ENCODE measurements around the gene MEIKIN.
"Not testable (repeated sequence)": the region's sequence is repeated elsewhere in the genome, so short reads cannot be mapped to it uniquely, and the experiment has no call there.

MEIKIN gene

GRCh38 chr5:131883984-131884383, 61.5 kb downstream of the MEIKIN start:
- no peak overlapping the region for H3K4me2 ChIP-seq
- no peaks in the 10 kb centered on the region for H3K4me1 ChIP-seq
- no peaks in the 10 kb centered on the region for H3K36me3 ChIP-seq
- no peak for TF ChIP-seq Cebpa-rat (IDR thresholded peaks at IDR 0.05)
- H3K27me3 ChIP-seq: no peaks in the 10 kb centered on the region
- H3K9me3 ChIP-seq (replicated peaks in 1 of 11): no peaks in the 10 kb centered on the region; a peak in 1 of 22 replicates
- H3K27ac ChIP-seq: no peak overlapping the region
- H4K20me1 ChIP-seq: no peaks in the 10 kb centered on the region
- H3K9ac ChIP-seq: no peak overlapping the region
- H3K4me3 ChIP-seq: no peak overlapping the region

- Histone ChIP-seq H3K27ac (no peak overlapping the region), H3K4me2 (no peak overlapping the region), H3K36me3 (no peaks in the 10 kb centered on the region), H3K4me3 (no peak overlapping the region), H3K9me3 (replicated peaks in 1 of 11) (peaks cover 0 to 5% (median 2%) of the 10 kb centered on the region in 11 experiments; a peak in 4 of 22 replicates), H4K20me1 (no peaks in the 10 kb centered on the region), H3K4me1 (peaks cover 0 to 9% (median 6%) of the 10 kb centered on the region in 10 experiments; a peak in 10 of 20 replicates), H3K27me3 (no peaks in the 10 kb centered on the region), H3K9ac (no peak overlapping the region)
- no peak for TF ChIP-seq Cebpa-rat (IDR thresholded peaks at IDR 0.05)
Observed at GRCh38 chr5:131879705-131880104, 65.8 kb downstream of the MEIKIN start.

- no peak for TF ChIP-seq Cebpa-rat (IDR thresholded peaks at IDR 0.05)
- H3K9ac ChIP-seq: no peak overlapping the region
- H3K4me2 ChIP-seq: peak overlapping the region in 7 of 11 experiments; percentile 3 to 69 (median 38); a peak in 9 of 22 replicates
- H3K27ac ChIP-seq: no peak overlapping the region
- no peaks in the 10 kb centered on the region for H3K36me3 ChIP-seq
- no peaks in the 10 kb centered on the region for H3K27me3 ChIP-seq
- H3K9me3 ChIP-seq (replicated peaks in 1 of 11): peaks cover 0 to 5% (median 2%) of the 10 kb centered on the region in 11 experiments; a peak in 4 of 22 replicates
- H3K4me1 ChIP-seq: peaks cover 0 to 9% (median 6%) of the 10 kb centered on the region in 10 experiments; a peak in 10 of 20 replicates
- H4K20me1 ChIP-seq: no peaks in the 10 kb centered on the region
- H3K4me3 ChIP-seq: no peak overlapping the region
Observed at GRCh38 chr5:131877873-131878272, 67.6 kb downstream of the MEIKIN start.

GRCh38 chr5:131871251-131871650, 74.2 kb downstream of the MEIKIN start:
- H3K9me3 ChIP-seq (replicated peaks in 1 of 11): peaks cover 35 to 46% (median 39%) of the 10 kb centered on the region in 11 experiments
- not testable (repeated sequence) for H3K27ac ChIP-seq, H3K9ac ChIP-seq, H3K4me3 ChIP-seq, H3K36me3 ChIP-seq, H3K4me1 ChIP-seq, H4K20me1 ChIP-seq, H3K27me3 ChIP-seq, H3K4me2 ChIP-seq

- Histone ChIP-seq H3K36me3 (no peaks in the 10 kb centered on the region), H4K20me1 (no peaks in the 10 kb centered on the region), H3K27ac (no peak overlapping the region), H3K27me3 (no peaks in the 10 kb centered on the region), H3K9me3 (replicated peaks in 1 of 11) (peaks cover 70 to 82% (median 75%) of the 10 kb centered on the region in 11 experiments), H3K4me3 (no peak overlapping the region), H3K9ac (no peak overlapping the region), H3K4me2 (no peak overlapping the region), H3K4me1 (no peaks in the 10 kb centered on the region)
- no peak for TF ChIP-seq Cebpa-rat (IDR thresholded peaks at IDR 0.05)
Observed at GRCh38 chr5:131867524-131867923, 77.9 kb downstream of the MEIKIN start.

- TF ChIP-seq Cebpa-rat (IDR thresholded peaks at IDR 0.05): no peak
- no peaks in the 10 kb centered on the region for H3K27me3 ChIP-seq
- no peaks in the 10 kb centered on the region for H4K20me1 ChIP-seq
- no peak overlapping the region for H3K4me2 ChIP-seq
- no peak overlapping the region for H3K4me3 ChIP-seq
- no peak overlapping the region for H3K27ac ChIP-seq
- H3K36me3 ChIP-seq: no peaks in the 10 kb centered on the region
- peaks cover 62 to 82% (median 63%) of the 10 kb centered on the region in 11 experiments for H3K9me3 ChIP-seq (replicated peaks in 1 of 11)
- H3K4me1 ChIP-seq: no peaks in the 10 kb centered on the region
- H3K9ac ChIP-seq: no peak overlapping the region
Observed at GRCh38 chr5:131863700-131864099, 81.8 kb downstream of the MEIKIN start.

GRCh38 chr5:131857388-131857787, 88.1 kb downstream of the MEIKIN start:
- no peak for TF ChIP-seq Cebpa-rat (IDR thresholded peaks at IDR 0.05)
- Histone ChIP-seq H3K9ac (no peak overlapping the region), H4K20me1 (no peaks in the 10 kb centered on the region), H3K4me3 (no peak overlapping the region), H3K9me3 (replicated peaks in 1 of 11) (peaks cover 0 to 19% (median under 1%) of the 10 kb centered on the region in 11 experiments; a peak in 8 of 22 replicates), H3K36me3 (no peaks in the 10 kb centered on the region), H3K4me1 (peaks cover 0 to 9% (median 0%) of the 10 kb centered on the region in 10 experiments; a peak in 5 of 20 replicates), H3K27me3 (no peaks in the 10 kb centered on the region), H3K4me2 (no peak overlapping the region), H3K27ac (no peak overlapping the region)

- Histone ChIP-seq H3K4me3 (no peak overlapping the region), H4K20me1 (no peaks in the 10 kb centered on the region), H3K4me2 (no peak overlapping the region), H3K9me3 (replicated peaks in 1 of 11) (peaks cover 0 to 8% (median 0%) of the 10 kb centered on the region in 11 experiments; a peak in 6 of 22 replicates), H3K27me3 (no peaks in the 10 kb centered on the region), H3K4me1 (peaks cover 0 to 10% (median 0%) of the 10 kb centered on the region in 10 experiments; a peak in 5 of 20 replicates), H3K36me3 (no peaks in the 10 kb centered on the region), H3K27ac (no peak overlapping the region), H3K9ac (no peak overlapping the region)
- TF ChIP-seq Cebpa-rat (IDR thresholded peaks at IDR 0.05): no peak
Observed at GRCh38 chr5:131855452-131855851, 90.0 kb downstream of the MEIKIN start.

GRCh38 chr5:131854134-131854533, 91.3 kb downstream of the MEIKIN start:
- Histone ChIP-seq H3K4me1 (peaks cover 0 to 15% (median 0%) of the 10 kb centered on the region in 10 experiments; a peak in 5 of 20 replicates), H3K4me3 (no peak overlapping the region), H3K9ac (no peak overlapping the region), H3K36me3 (no peaks in the 10 kb centered on the region), H4K20me1 (no peaks in the 10 kb centered on the region), H3K9me3 (replicated peaks in 1 of 11) (peaks cover under 1 to 13% (median 8%) of the 10 kb centered on the region in 11 experiments; a peak in 18 of 22 replicates), H3K27ac (0 out of 22 replicates have a peak overlapping the region, but pooled peaks of 1 of the 11 experiments have one; percentile 32), H3K4me2 (peak overlapping the region in 4 of 11 experiments; percentile 6 to 44 (median 34); a peak in 5 of 22 replicates), H3K27me3 (no peaks in the 10 kb centered on the region)
- no peak for TF ChIP-seq Cebpa-rat (IDR thresholded peaks at IDR 0.05)

- Histone ChIP-seq H3K4me2 (no peak overlapping the region), H3K9me3 (replicated peaks in 1 of 11) (peaks cover 39 to 60% (median 56%) of the 10 kb centered on the region in 11 experiments), H3K27ac (no peak overlapping the region), H3K36me3 (no peaks in the 10 kb centered on the region; a peak in 1 of 22 replicates), H3K9ac (no peak overlapping the region), H3K27me3 (no peaks in the 10 kb centered on the region), H3K4me3 (no peak overlapping the region; a peak in 1 of 20 replicates), H3K4me1 (peaks cover 0 to 9% (median 0%) of the 10 kb centered on the region in 10 experiments; a peak in 2 of 20 replicates), H4K20me1 (no peaks in the 10 kb centered on the region)
- TF ChIP-seq Cebpa-rat (IDR thresholded peaks at IDR 0.05): no peak
Observed at GRCh38 chr5:131848662-131849061, 96.8 kb downstream of the MEIKIN start.
